Measurements from ENCODE around the gene DMRT3.

DNA sequence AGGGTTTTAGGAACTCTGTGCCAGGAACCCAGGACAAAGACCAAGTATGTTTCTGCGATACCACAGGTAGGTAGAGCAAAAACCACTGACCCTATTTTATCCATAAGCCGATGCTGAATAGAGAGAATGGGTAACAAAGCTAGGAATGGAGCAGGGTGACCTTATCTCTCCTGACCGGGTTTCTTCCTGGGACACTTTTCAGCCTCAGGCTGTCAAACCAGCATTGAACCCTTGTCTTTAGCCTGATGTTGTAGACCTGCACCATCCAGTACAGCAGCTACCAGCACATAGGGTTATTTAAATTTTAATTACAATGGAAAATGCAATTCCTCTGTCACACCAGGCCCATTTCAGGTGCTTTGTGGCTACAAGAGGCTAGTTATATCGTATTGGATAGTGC is 43.1 kb upstream of the DMRT3 start:
- TF ChIP-seq POLR2A (IDR thresholded peaks at IDR 0.05), result no peak
- TF ChIP-seq, protein P1, sequence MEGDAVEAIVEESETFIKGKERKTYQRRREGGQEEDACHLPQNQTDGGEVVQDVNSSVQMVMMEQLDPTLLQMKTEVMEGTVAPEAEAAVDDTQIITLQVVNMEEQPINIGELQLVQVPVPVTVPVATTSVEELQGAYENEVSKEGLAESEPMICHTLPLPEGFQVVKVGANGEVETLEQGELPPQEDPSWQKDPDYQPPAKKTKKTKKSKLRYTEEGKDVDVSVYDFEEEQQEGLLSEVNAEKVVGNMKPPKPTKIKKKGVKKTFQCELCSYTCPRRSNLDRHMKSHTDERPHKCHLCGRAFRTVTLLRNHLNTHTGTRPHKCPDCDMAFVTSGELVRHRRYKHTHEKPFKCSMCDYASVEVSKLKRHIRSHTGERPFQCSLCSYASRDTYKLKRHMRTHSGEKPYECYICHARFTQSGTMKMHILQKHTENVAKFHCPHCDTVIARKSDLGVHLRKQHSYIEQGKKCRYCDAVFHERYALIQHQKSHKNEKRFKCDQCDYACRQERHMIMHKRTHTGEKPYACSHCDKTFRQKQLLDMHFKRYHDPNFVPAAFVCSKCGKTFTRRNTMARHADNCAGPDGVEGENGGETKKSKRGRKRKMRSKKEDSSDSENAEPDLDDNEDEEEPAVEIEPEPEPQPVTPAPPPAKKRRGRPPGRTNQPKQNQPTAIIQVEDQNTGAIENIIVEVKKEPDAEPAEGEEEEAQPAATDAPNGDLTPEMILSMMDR (IDR thresholded peaks at IDR 0.05), result no peak
